ENCODE results near the gene STK16. TPM values are rescaled to one million over a fixed set of nuclear protein-coding genes. Genes with fewer than 3 reads are reported as not detected.

Gene STK16
- total RNA-seq, 1 donor from 2014 or later, result 50.8 TPM

DNA sequence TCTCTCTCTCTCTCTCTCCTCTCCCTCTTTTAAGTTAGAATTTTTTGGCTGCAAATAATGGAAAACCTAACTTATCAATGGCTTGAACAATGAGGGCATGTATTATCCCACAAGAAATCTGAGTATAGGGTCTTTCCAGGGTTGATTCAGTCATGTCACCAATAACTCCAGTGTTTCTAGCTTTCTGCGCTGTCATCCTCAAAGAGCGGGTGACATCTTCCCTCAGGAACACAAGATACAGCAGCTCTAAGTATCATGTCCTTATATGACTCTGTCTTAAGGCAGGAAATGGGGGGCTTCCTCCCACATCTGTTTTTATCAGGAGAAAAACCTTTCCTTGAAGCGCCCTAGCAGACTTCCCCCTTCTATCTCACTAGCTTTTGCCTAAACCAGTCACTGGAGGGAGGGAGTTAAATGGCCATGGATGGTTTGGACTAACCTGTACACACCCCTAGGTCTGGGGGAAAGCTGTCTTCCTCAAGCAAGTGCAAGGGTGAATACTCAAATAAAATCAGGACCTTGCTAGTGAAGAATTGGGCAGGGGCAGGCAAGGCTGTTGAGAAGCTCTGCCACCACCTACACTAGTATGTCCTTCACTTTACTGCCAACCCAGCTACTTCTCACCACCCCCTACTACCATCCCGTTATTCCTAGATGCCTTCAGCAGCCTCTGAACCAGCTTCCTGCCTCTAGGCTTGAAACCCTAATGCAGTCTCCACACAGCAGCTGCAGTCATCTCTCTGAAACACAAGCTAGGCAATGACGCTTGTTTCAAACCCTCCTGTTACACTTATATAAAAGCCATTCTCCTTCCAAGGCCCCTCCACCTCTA lies 16.0 kb downstream of the STK16 start:
- Histone ChIP-seq H3K27me3 (ENCODE audit: control insufficient read depth, insufficient read depth, low read length) (no peaks in the 10 kb centered on the region), H3K36me3 (ENCODE audit: control insufficient read depth, insufficient read depth, low read length) (no peaks in the 10 kb centered on the region), H3K4me3 (ENCODE audit: low read depth, low read length) (no peak overlapping the region)
- TF ChIP-seq, protein P1, sequence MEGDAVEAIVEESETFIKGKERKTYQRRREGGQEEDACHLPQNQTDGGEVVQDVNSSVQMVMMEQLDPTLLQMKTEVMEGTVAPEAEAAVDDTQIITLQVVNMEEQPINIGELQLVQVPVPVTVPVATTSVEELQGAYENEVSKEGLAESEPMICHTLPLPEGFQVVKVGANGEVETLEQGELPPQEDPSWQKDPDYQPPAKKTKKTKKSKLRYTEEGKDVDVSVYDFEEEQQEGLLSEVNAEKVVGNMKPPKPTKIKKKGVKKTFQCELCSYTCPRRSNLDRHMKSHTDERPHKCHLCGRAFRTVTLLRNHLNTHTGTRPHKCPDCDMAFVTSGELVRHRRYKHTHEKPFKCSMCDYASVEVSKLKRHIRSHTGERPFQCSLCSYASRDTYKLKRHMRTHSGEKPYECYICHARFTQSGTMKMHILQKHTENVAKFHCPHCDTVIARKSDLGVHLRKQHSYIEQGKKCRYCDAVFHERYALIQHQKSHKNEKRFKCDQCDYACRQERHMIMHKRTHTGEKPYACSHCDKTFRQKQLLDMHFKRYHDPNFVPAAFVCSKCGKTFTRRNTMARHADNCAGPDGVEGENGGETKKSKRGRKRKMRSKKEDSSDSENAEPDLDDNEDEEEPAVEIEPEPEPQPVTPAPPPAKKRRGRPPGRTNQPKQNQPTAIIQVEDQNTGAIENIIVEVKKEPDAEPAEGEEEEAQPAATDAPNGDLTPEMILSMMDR (IDR thresholded peaks at IDR 0.05; ENCODE audit: insufficient read depth, low read length, severe bottlenecking), result no peak
- no peak for FAIRE-seq
- DNase-seq (ENCODE audit: low read depth), result no peak

DNA sequence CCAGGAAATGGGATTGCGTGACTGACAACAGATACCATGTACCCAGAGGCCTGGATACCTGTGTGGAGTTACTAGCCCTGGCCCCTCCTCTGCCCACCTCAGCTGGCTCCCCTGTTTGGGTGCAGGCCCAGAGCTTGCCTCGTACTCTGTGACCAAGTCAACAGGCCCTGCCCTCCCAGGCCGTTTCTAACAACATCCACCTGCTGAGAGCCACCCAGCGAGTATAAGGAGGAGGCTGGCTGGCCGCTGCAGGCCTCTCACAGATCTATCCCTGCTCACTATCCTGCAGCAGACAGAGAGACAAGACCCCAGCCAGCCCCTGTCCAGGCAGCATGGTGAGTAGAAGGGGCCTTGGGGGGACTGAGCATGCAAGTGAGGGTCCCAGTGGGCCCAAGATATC lies 21.0 kb downstream of the STK16 start:
- H3K4me3 ChIP-seq (ENCODE audit: low read depth, low read length), result no peak overlapping the region
- TF ChIP-seq, protein P1 (IDR thresholded peaks at IDR 0.05; ENCODE audit: insufficient read depth, low read length, severe bottlenecking), result no peak
- H3K36me3 ChIP-seq (ENCODE audit: control insufficient read depth, insufficient read depth, low read length), result no peaks in the 10 kb centered on the region
- FAIRE-seq (no peak), DNase-seq (ENCODE audit: low read depth) (no peak)
- H3K27me3 ChIP-seq (ENCODE audit: control insufficient read depth, insufficient read depth, low read length), result no peaks in the 10 kb centered on the region

DNA sequence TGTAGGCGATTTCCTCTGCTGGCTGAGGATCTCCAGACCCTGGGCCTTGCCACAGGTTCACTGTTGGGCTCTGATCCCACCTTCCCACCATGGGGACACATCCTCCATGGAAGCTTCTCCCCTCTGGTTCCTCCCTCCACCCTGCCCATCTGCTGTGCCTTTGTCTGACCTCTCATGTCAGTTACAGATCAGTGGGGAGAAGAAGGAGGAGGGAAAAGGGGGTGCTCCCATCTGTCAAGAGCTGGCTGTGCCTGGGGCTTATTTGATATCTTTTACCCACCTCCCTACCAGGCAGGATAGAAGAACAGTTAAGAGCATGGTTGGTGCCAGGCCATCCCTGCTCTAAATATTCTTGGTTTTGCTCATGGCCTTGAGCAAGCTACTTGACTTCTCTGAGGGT lies 21.6 kb downstream of the STK16 start:
- FAIRE-seq, result no peak
- no peaks in the 10 kb centered on the region for H3K27me3 ChIP-seq (ENCODE audit: control insufficient read depth, insufficient read depth, low read length)
- no peak overlapping the region for H3K4me3 ChIP-seq (ENCODE audit: low read depth, low read length)
- TF ChIP-seq, protein P1 (IDR thresholded peaks at IDR 0.05; ENCODE audit: insufficient read depth, low read length, severe bottlenecking), result no peak
- no peaks in the 10 kb centered on the region for H3K36me3 ChIP-seq (ENCODE audit: control insufficient read depth, insufficient read depth, low read length)
- DNase-seq (ENCODE audit: low read depth), result no peak

DNA sequence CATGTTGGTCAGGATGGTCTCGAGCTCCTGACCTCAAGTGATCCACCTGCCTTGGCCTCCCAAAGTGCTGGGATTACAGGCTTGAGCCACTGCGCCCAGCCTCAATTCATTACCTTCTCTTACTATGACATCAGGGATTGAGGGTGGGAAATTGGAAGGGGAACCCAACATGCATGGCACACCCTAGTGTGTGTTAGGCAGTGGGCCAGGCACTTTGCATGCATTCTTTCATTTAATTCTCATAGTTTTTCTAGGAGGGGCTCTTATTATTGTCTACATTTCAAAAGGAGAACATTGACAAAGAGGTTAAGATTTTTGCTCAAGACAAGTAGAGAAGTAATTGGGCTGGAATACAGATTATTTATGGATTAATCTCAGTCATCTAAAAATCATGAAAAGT lies 23.0 kb downstream of the STK16 start:
- DNase-seq (ENCODE audit: low read depth) (no peak), FAIRE-seq (no peak)
- H3K36me3 ChIP-seq (ENCODE audit: control insufficient read depth, insufficient read depth, low read length), result no peaks in the 10 kb centered on the region
- TF ChIP-seq, protein P1 (IDR thresholded peaks at IDR 0.05; ENCODE audit: insufficient read depth, low read length, severe bottlenecking), result no peak
- H3K27me3 ChIP-seq (ENCODE audit: control insufficient read depth, insufficient read depth, low read length), result no peaks in the 10 kb centered on the region
- no peak overlapping the region for H3K4me3 ChIP-seq (ENCODE audit: low read depth, low read length)

DNA sequence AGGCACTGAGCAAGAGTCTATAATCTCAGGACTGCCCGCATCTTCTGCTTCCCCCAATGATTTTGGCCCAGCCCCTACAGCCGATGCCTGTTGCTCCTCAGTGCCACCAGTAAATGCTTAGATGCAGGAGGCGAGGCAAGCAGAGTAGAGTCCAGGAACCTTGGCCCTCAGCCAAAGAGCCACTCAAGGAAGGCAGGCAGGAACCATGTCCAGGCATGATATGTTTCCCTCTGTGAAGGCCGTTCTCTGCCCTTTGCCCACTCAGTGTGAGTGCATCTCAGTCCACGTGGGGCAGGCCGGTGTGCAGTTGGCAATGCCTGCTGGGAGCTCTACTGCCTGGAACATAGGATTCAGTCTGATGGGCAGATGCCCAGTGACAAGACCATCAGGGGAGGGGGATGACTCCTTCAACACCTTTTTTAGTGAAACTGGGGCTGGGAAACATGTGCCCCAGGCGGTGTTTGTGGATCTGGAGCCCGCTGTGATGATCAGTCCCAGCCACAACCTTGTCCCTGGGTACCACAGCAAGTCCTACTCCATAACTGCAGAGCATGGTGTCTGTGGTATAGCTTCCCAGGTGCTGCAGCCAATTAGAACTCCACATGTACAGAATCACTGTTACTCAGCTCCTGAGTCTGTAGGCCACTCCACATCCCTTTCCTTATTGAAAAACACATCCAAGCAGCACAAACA lies 24.2 kb downstream of the STK16 start:
- H3K36me3 ChIP-seq (ENCODE audit: control insufficient read depth, insufficient read depth, low read length), result no peaks in the 10 kb centered on the region
- DNase-seq (ENCODE audit: low read depth) (peak; percentile 84), FAIRE-seq (peak; percentile 87)
- no peak overlapping the region for H3K4me3 ChIP-seq (ENCODE audit: low read depth, low read length)
- TF ChIP-seq, protein P1 (IDR thresholded peaks at IDR 0.05; ENCODE audit: insufficient read depth, low read length, severe bottlenecking), result no peak
- no peaks in the 10 kb centered on the region for H3K27me3 ChIP-seq (ENCODE audit: control insufficient read depth, insufficient read depth, low read length)
